ENCODE results near the gene TSPAN18.

DNA sequence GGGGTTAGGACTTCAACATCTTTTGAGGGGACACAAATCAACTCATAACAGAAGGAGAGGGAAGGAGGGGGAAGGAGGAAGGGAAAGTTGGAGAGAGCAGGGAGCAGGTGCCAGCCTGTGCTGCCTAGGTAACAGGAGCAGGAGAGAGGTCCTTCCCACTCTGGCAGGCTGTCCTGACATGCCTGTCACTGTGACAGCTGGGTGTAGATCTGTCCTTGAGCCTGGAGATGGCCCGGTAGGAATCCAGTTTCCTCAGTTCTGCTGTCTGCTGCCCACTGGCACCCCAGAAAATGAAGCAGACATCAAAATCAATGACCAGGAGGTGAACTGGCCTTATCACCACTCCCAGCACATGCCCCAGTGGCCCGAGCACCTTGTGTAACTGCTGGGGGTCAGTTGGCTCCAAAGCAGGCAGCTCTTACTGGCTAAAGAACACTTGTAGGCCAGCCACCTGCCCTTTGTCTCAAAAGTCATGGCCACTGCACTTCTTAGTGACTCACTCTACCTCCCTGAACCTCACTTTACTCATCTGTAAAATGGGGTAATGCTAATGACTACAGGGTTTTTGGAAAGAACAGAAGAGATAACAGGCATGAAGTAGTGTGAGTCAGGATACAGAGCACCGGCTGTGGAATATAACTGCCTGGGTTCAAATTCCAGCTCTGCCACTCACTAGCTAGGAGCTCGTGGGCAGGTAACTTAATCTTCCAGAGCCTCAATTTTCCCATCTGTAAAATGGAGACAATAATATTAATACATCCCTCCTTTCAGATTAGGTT is 8.0 kb upstream of the TSPAN18 start:
- TF ChIP-seq SIN3A (conservative IDR thresholded peaks at IDR 0.05 in 1 of 2, IDR thresholded peaks at IDR 0.05 in 1 of 2; ENCODE audit: low read depth in 1 of 2, low read length in 2 of 2) (no peak), CEBPB (IDR thresholded peaks at IDR 0.05; ENCODE audit: low read depth, low read length) (no peak), EP300 (IDR thresholded peaks at IDR 0.05; ENCODE audit: borderline replicate concordance in 1 of 2, low read depth in 2 of 2, low read length in 2 of 2) (no peak), RXRA (IDR thresholded peaks at IDR 0.05; ENCODE audit: insufficient read depth, low read depth, low read length) (no peak), SP4 (IDR thresholded peaks at IDR 0.05; ENCODE audit: low read length) (no peak), TCF12 (IDR thresholded peaks at IDR 0.05; ENCODE audit: low read depth, low read length) (no peak), TAF1 (IDR thresholded peaks at IDR 0.05; ENCODE audit: low read depth, low read length) (no peak)
